SU-DHL-6 (cell line): ENCODE data around the gene FANCF.

Experiments used
- EZH2phosphoT487 ChIP-seq: fragments of 200-600 bp; sonication (generic), shearing (Covaris generic); conservative IDR thresholded peaks from 2 replicates; pipeline ENCODE4 v1.6.1; 2018; ENCODE audit warnings: mild to moderate bottlenecking, antibody characterized with exemption, low read length, moderate library complexity, mixed read lengths
- TF ChIP-seq, protein P1 (sequence below): fragments of 200-600 bp; sonication (generic); IDR thresholded peaks from one replicate; pipeline ENCODE4 v1.5.1; 2017; ENCODE audit warnings: antibody characterized with exemption, mild to moderate bottlenecking, low read length, moderate library complexity; ENCODE audit not compliant: insufficient read depth, poor library complexity, severe bottlenecking

- TF ChIP-seq, protein P1, sequence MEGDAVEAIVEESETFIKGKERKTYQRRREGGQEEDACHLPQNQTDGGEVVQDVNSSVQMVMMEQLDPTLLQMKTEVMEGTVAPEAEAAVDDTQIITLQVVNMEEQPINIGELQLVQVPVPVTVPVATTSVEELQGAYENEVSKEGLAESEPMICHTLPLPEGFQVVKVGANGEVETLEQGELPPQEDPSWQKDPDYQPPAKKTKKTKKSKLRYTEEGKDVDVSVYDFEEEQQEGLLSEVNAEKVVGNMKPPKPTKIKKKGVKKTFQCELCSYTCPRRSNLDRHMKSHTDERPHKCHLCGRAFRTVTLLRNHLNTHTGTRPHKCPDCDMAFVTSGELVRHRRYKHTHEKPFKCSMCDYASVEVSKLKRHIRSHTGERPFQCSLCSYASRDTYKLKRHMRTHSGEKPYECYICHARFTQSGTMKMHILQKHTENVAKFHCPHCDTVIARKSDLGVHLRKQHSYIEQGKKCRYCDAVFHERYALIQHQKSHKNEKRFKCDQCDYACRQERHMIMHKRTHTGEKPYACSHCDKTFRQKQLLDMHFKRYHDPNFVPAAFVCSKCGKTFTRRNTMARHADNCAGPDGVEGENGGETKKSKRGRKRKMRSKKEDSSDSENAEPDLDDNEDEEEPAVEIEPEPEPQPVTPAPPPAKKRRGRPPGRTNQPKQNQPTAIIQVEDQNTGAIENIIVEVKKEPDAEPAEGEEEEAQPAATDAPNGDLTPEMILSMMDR: no peak
- TF ChIP-seq EZH2phosphoT487: no peak
Measured at GRCh38 chr11:22577854-22578253, 47.8 kb downstream of the FANCF start.
